ENCODE results near the gene PPIA. TPM values are rescaled to one million over a fixed set of nuclear protein-coding genes. Genes with fewer than 3 reads are reported as not detected.

The PPIA gene
- total and polyA plus RNA-seq, 2 donors (not counting 1 experiment from before 2014, with no cell fraction given) = 807 to 1,498 TPM

DNA sequence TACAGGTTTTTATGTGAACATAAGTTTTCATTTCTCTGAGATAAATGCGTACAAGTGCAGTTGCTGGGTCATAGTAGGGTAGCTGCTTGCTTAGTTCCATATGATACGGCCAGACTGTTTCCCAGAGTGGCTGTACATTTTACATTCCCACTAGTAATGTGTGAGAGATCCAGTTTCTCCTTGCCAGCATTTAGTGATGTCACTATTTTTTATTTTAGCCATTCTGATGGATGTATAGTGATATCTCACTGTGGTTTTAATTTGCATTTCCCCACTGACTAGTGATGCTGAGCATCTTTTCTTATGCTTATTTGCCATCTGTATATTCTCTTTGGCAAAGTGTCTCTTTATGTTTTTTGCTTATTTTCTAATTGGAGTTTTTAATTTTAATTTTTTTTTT lies 43.7 kb upstream of the PPIA start:
- ATAC-seq (ENCODE audit: low read depth) (no peak), DNase-seq (no peak)
- H3K4me2 ChIP-seq (replicated peaks; ENCODE audit: low read depth, low read length, poor library complexity, severe bottlenecking) = peak overlapping the region; percentile 85
- peaks cover 47% of the 10 kb centered on the region for H4K20me1 ChIP-seq (ENCODE audit: control insufficient read depth, insufficient read depth, low read length, poor library complexity, severe bottlenecking)
- CTCF ChIA-PET = interaction anchor here (0.8 to 2.0 kb wide), 2 partner anchors 14 to 94 kb away, joined by 3 to 5 read pairs; no protein-coding TSS in a partner anchor
- H3K36me3 ChIP-seq (replicated peaks in 1 of 2; ENCODE audit: control extremely low read depth in 1 of 2, control insufficient read depth in 1 of 2, extremely low read depth in 1 of 2, insufficient read depth in 2 of 2, low read length in 1 of 2) = peaks cover 0 to 42% of the 10 kb centered on the region in 2 experiments
- H3K9me3 ChIP-seq (ENCODE audit: control extremely low read depth in 1 of 3, control insufficient read depth in 2 of 3, insufficient read depth in 1 of 3, low read length in 2 of 3) = no peaks in the 10 kb centered on the region
- H3K27ac ChIP-seq (ENCODE audit: low read length in 2 of 2) = peak overlapping the region; percentile 96 to 97
- no peaks in the 10 kb centered on the region for H3K27me3 Mint-ChIP-seq
- peak overlapping the region; percentile 93 for H3K27ac Mint-ChIP-seq
- no peak overlapping the region for H3K9ac ChIP-seq (ENCODE audit: low read length)
- H3K79me2 ChIP-seq (ENCODE audit: control insufficient read depth, insufficient read depth, low read length) = peaks cover 87% of the 10 kb centered on the region
- WGBS (ENCODE audit: insufficient coverage) = 100% methylated on average over 1 of the region's 2 CpGs
- peaks cover 71 to 78% of the 10 kb centered on the region in 2 donors for H3K4me1 ChIP-seq (ENCODE audit: control insufficient read depth in 2 of 2, insufficient read depth in 2 of 2, low read length in 2 of 2)
- no peak for TF ChIP-seq EZH2 (IDR thresholded peaks at IDR 0.05; ENCODE audit: borderline replicate concordance, insufficient read depth, low read depth, low read length, poor library complexity, severe bottlenecking)
- TF ChIP-seq, protein P1, sequence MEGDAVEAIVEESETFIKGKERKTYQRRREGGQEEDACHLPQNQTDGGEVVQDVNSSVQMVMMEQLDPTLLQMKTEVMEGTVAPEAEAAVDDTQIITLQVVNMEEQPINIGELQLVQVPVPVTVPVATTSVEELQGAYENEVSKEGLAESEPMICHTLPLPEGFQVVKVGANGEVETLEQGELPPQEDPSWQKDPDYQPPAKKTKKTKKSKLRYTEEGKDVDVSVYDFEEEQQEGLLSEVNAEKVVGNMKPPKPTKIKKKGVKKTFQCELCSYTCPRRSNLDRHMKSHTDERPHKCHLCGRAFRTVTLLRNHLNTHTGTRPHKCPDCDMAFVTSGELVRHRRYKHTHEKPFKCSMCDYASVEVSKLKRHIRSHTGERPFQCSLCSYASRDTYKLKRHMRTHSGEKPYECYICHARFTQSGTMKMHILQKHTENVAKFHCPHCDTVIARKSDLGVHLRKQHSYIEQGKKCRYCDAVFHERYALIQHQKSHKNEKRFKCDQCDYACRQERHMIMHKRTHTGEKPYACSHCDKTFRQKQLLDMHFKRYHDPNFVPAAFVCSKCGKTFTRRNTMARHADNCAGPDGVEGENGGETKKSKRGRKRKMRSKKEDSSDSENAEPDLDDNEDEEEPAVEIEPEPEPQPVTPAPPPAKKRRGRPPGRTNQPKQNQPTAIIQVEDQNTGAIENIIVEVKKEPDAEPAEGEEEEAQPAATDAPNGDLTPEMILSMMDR (IDR thresholded peaks at IDR 0.05) = no peak
- POLR2A ChIA-PET = interaction anchor here (0.6 kb wide), 1 partner anchor 93 kb away, joined by 3 read pairs; no protein-coding TSS in a partner anchor
- no peaks in the 10 kb centered on the region for H3K9me3 Mint-ChIP-seq (ENCODE audit: insufficient read depth)
- peaks cover 73% of the 10 kb centered on the region for H3K4me1 Mint-ChIP-seq
- H3K4me3 Mint-ChIP-seq = peak overlapping the region; percentile 78
- no peaks in the 10 kb centered on the region for H3K27me3 ChIP-seq (replicated peaks in 1 of 4; ENCODE audit: control extremely low read depth in 1 of 4, control insufficient read depth in 3 of 4, insufficient read depth in 4 of 4, low read length in 3 of 4)
- no peak overlapping the region for H2AFZ ChIP-seq (ENCODE audit: insufficient read depth, low read depth, low read length, poor library complexity, severe bottlenecking)
- peak overlapping the region in 1 of 5 experiments; percentile 8 for H3K4me3 ChIP-seq (ENCODE audit: control extremely low read depth in 1 of 5, extremely low read depth in 1 of 5, insufficient read depth in 1 of 5, low read depth in 2 of 5, low read length in 4 of 5)
- intact Hi-C loops (cut with micrococcal nuclease) = loop anchor here (5.0 kb wide), 1 partner anchor 234 kb away; no protein-coding TSS in a partner anchor

All from B cell (primary cell).